Measurements from ENCODE around the gene TNIP1.
A peak's percentile ranks its signal among the peaks of the same experiment; 100 is the strongest.

The TNIP1 gene

GRCh38 chr5:151106509-151106908 lies 25.7 kb upstream of the TNIP1 start:
- Histone ChIP-seq H3K9me3 (no peaks in the 10 kb centered on the region), H3K9ac (no peak overlapping the region), H4K20me1 (no peaks in the 10 kb centered on the region), H3K27ac (no peak overlapping the region), H3K36me3 (peaks cover 94% of the 10 kb centered on the region), H3K4me3 (no peak overlapping the region), H3K4me2 (no peak overlapping the region), H3K27me3 (no peaks in the 10 kb centered on the region), H3K4me1 (no peaks in the 10 kb centered on the region)
- no peak for TF ChIP-seq Cebpa-rat (IDR thresholded peaks at IDR 0.05)

- Histone ChIP-seq H3K4me2 (no peak overlapping the region), H3K4me3 (no peak overlapping the region), H3K36me3 (peaks cover 91% of the 10 kb centered on the region), H3K9ac (no peak overlapping the region), H3K4me1 (no peaks in the 10 kb centered on the region), H3K27me3 (no peaks in the 10 kb centered on the region), H4K20me1 (no peaks in the 10 kb centered on the region), H3K27ac (no peak overlapping the region), H3K9me3 (no peaks in the 10 kb centered on the region)
- TF ChIP-seq Cebpa-rat (IDR thresholded peaks at IDR 0.05), result no peak
These were observed 25.2 kb upstream of the TNIP1 start for GRCh38 chr5:151106043-151106442.

GRCh38 chr5:151105561-151105960 lies 24.7 kb upstream of the TNIP1 start:
- Histone ChIP-seq H3K9ac (no peak overlapping the region), H3K9me3 (no peaks in the 10 kb centered on the region), H3K4me2 (no peak overlapping the region), H4K20me1 (no peaks in the 10 kb centered on the region), H3K27ac (no peak overlapping the region), H3K4me1 (0 out of 2 replicates have a peak, but pooled peaks cover 1% of the 10 kb centered on the region), H3K4me3 (no peak overlapping the region), H3K27me3 (no peaks in the 10 kb centered on the region), H3K36me3 (peaks cover 88% of the 10 kb centered on the region)
- no peak for TF ChIP-seq Cebpa-rat (IDR thresholded peaks at IDR 0.05)

- Histone ChIP-seq H3K4me1 (0 out of 2 replicates have a peak, but pooled peaks cover 8% of the 10 kb centered on the region), H3K4me3 (no peak overlapping the region), H3K36me3 (peaks cover 84% of the 10 kb centered on the region), H3K27me3 (no peaks in the 10 kb centered on the region), H3K9ac (no peak overlapping the region), H3K27ac (no peak overlapping the region), H4K20me1 (no peaks in the 10 kb centered on the region), H3K4me2 (no peak overlapping the region), H3K9me3 (no peaks in the 10 kb centered on the region)
- no peak for TF ChIP-seq Cebpa-rat (IDR thresholded peaks at IDR 0.05)
These were observed 24.0 kb upstream of the TNIP1 start for GRCh38 chr5:151104795-151105194.

GRCh38 chr5:151101746-151102145 lies 20.9 kb upstream of the TNIP1 start:
- Histone ChIP-seq H3K4me3 (no peak overlapping the region), H3K4me1 (peaks cover 37% of the 10 kb centered on the region), H3K9ac (no peak overlapping the region), H3K27ac (no peak overlapping the region), H3K27me3 (no peaks in the 10 kb centered on the region), H4K20me1 (no peaks in the 10 kb centered on the region), H3K9me3 (no peaks in the 10 kb centered on the region), H3K4me2 (no peak overlapping the region), H3K36me3 (peaks cover 54% of the 10 kb centered on the region)
- TF ChIP-seq Cebpa-rat (IDR thresholded peaks at IDR 0.05), result no peak

GRCh38 chr5:151101151-151101550 lies 20.3 kb upstream of the TNIP1 start:
- Histone ChIP-seq H4K20me1 (no peaks in the 10 kb centered on the region), H3K4me2 (no peak overlapping the region), H3K4me1 (peaks cover 43% of the 10 kb centered on the region), H3K9me3 (no peaks in the 10 kb centered on the region), H3K27ac (no peak overlapping the region), H3K27me3 (no peaks in the 10 kb centered on the region), H3K36me3 (peaks cover 48% of the 10 kb centered on the region), H3K4me3 (no peak overlapping the region), H3K9ac (no peak overlapping the region)
- TF ChIP-seq Cebpa-rat (IDR thresholded peaks at IDR 0.05), result no peak

- Histone ChIP-seq H3K36me3 (peaks cover 45% of the 10 kb centered on the region), H3K4me3 (no peak overlapping the region), H3K27ac (no peak overlapping the region), H4K20me1 (no peaks in the 10 kb centered on the region), H3K4me2 (no peak overlapping the region), H3K27me3 (no peaks in the 10 kb centered on the region), H3K9ac (no peak overlapping the region), H3K4me1 (peaks cover 47% of the 10 kb centered on the region), H3K9me3 (no peaks in the 10 kb centered on the region)
- TF ChIP-seq Cebpa-rat (IDR thresholded peaks at IDR 0.05), result no peak
These were observed 19.8 kb upstream of the TNIP1 start for GRCh38 chr5:151100681-151101080.

- peaks cover 28% of the 10 kb centered on the region for H3K36me3 ChIP-seq
- TF ChIP-seq Cebpa-rat (IDR thresholded peaks at IDR 0.05), result no peak
- H4K20me1 ChIP-seq, result no peaks in the 10 kb centered on the region
- no peak overlapping the region; the same call in 1 of the 2 replicates for H3K9ac ChIP-seq
- H3K4me2 ChIP-seq, result peak overlapping the region; percentile 66
- no peak overlapping the region for H3K4me3 ChIP-seq
- no peaks in the 10 kb centered on the region for H3K27me3 ChIP-seq
- H3K9me3 ChIP-seq, result no peaks in the 10 kb centered on the region
- no peak overlapping the region for H3K27ac ChIP-seq
- peaks cover 67% of the 10 kb centered on the region for H3K4me1 ChIP-seq
These were observed 17.9 kb upstream of the TNIP1 start for GRCh38 chr5:151098768-151099121.

- peaks cover 21% of the 10 kb centered on the region for H3K36me3 ChIP-seq
- H3K27ac ChIP-seq, result peak overlapping the region; percentile 33
- H3K4me3 ChIP-seq, result no peak overlapping the region
- TF ChIP-seq Cebpa-rat (IDR thresholded peaks at IDR 0.05), result no peak
- H3K9me3 ChIP-seq, result no peaks in the 10 kb centered on the region
- peak overlapping the region; percentile 66 for H3K4me2 ChIP-seq
- H4K20me1 ChIP-seq, result no peaks in the 10 kb centered on the region
- H3K4me1 ChIP-seq, result peaks cover 73% of the 10 kb centered on the region
- H3K27me3 ChIP-seq, result no peaks in the 10 kb centered on the region
- H3K9ac ChIP-seq, result peak overlapping the region; percentile 17; the same call in 1 of the 2 replicates
These were observed 17.3 kb upstream of the TNIP1 start for GRCh38 chr5:151097820-151098767.

GRCh38 chr5:151097061-151097460 lies 16.2 kb upstream of the TNIP1 start:
- no peak for TF ChIP-seq Cebpa-rat (IDR thresholded peaks at IDR 0.05)
- peaks cover 79% of the 10 kb centered on the region for H3K4me1 ChIP-seq

More at GRCh38 chr5:151097061-151097460, 16.2 kb upstream of the TNIP1 start:
- Histone ChIP-seq H3K27me3 (no peaks in the 10 kb centered on the region), H4K20me1 (no peaks in the 10 kb centered on the region), H3K4me2 (0 out of 2 replicates have a peak overlapping the region, but pooled peaks have one; percentile 66), H3K9me3 (no peaks in the 10 kb centered on the region), H3K4me3 (no peak overlapping the region), H3K9ac (no peak overlapping the region), H3K27ac (no peak overlapping the region), H3K36me3 (peaks cover 13% of the 10 kb centered on the region)
